GM10847 (cell line): Measurements from ENCODE around the gene VEGFD.

ENCODE experiments used
- POLR2A ChIP-seq: IDR thresholded peaks from 2 replicates; pipeline ENCODE4 v1.6.1; 2011; ENCODE audit not compliant: insufficient read length; ENCODE audit errors: extremely low read depth

Gene VEGFD

GRCh38 chrX:15335135-15336022, 48.8 kb downstream of the VEGFD start, which contains the start of gene PIGA:
Gene PIGA (minus strand): TSS chrX:15335523. CDS start chrX:15331930, 3,593 bp downstream.
- peak; percentile 51 for TF ChIP-seq POLR2A

- TF ChIP-seq POLR2A: no peak
Measured at GRCh38 chrX:15334561-15334960, 49.7 kb downstream of the VEGFD start.

- TF ChIP-seq POLR2A: no peak
Measured at GRCh38 chrX:15328821-15329220, 55.4 kb downstream of the VEGFD start.

GRCh38 chrX:15328131-15328530, 56.1 kb downstream of the VEGFD start:
- no peak for TF ChIP-seq POLR2A

- TF ChIP-seq POLR2A: no peak
Measured at GRCh38 chrX:15322472-15322871, 61.7 kb downstream of the VEGFD start.

GRCh38 chrX:15322072-15322471, 62.1 kb downstream of the VEGFD start:
- no peak for TF ChIP-seq POLR2A

- no peak for TF ChIP-seq POLR2A
Measured at GRCh38 chrX:15321447-15321846, 62.8 kb downstream of the VEGFD start.

GRCh38 chrX:15320297-15320696, 63.9 kb downstream of the VEGFD start:
- TF ChIP-seq POLR2A: no peak

GRCh38 chrX:15319075-15319474, 65.1 kb downstream of the VEGFD start:
- no peak for TF ChIP-seq POLR2A

- TF ChIP-seq POLR2A: no peak
Measured at GRCh38 chrX:15315509-15315908, 68.7 kb downstream of the VEGFD start, which contains the start of gene ASB11. Gene ASB11 (minus strand): TSS chrX:15315640. CDS start chrX:15315605, 35 bp downstream.

- no peak for TF ChIP-seq POLR2A
Measured at GRCh38 chrX:15314472-15314871, 69.7 kb downstream of the VEGFD start.

- no peak for TF ChIP-seq POLR2A
Measured at GRCh38 chrX:15311119-15311518, 73.1 kb downstream of the VEGFD start.

GRCh38 chrX:15310117-15310516, 74.1 kb downstream of the VEGFD start:
- no peak for TF ChIP-seq POLR2A

GRCh38 chrX:15301924-15302323, 82.3 kb downstream of the VEGFD start:
- no peak for TF ChIP-seq POLR2A

GRCh38 chrX:15299941-15300851, 84.0 kb downstream of the VEGFD start:
- TF ChIP-seq POLR2A: no peak

GRCh38 chrX:15298780-15299179, 85.4 kb downstream of the VEGFD start:
- TF ChIP-seq POLR2A: no peak
